Liver (tissue), 2 donors: ENCODE results near the gene BRME1.
"Not testable (repeated sequence)": the region's sequence is repeated elsewhere in the genome, so short reads cannot be mapped to it uniquely, and the experiment has no call there.

Experiments used
- CTCF ChIP-seq: fragments of 150-350 bp; IDR thresholded peaks from 2 replicates; pipeline ENCODE4 v1.5.1; 2017; ENCODE audit warnings: improper control_type of control experiment, low read depth, low read length; ENCODE audit not compliant: missing input control
- FOXA1 ChIP-seq: IDR thresholded peaks from 2 replicates; pipeline ENCODE4 v1.6.1; 2016; ENCODE audit warnings: antibody characterized with exemption
- donor health status: healthy.

DNA sequence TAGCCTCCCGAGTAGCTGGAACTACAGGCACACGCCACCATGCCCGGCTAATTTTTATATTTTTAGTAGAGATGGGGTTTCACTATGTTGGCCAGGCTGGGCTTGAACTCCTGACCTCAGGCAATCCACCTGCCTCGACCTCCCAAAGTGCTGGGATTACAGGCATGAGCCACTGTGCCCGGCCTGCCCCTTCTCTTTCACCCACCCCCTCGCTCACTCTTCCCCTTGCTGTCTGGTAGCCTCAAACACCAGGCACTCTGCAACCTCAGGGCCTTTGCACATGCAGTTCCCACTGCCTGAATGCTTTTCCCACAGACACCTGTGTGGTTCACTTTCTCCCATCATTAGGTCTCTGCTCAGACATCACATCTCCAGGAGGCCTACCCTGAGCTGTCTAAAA, 16.2 kb upstream of the BRME1 start:
- TF ChIP-seq CTCF, FOXA1: not testable (repeated sequence)
